Esophagus muscularis mucosa (tissue), 4 donors: ENCODE measurements around the gene KANSL1. TPM values are rescaled to one million over a fixed set of nuclear protein-coding genes. Genes with fewer than 3 reads are reported as not detected.

ENCODE experiments used
- DNase-seq: peaks from one replicate; pipeline ENCODE4 v3.0.0-alpha.2; 2017; ENCODE audit errors: extremely low spot score
- H3K27ac ChIP-seq, 4 donors: fragments of 200-600 bp; sonication (generic); replicated peaks in 1 of 4; 1 replicate in 3 of 4; 2 replicates in 1 of 4; pipeline ENCODE4 v1.5.1; 2016 to 2019; ENCODE audit warnings: mild to moderate bottlenecking in 1 of 4
- H3K27me3 ChIP-seq, 4 donors: fragments of 200-600 bp; sonication (generic); one replicate each; pipeline versions ENCODE4 v1.5.1 to v1.6.0; 2016 to 2019
- H3K36me3 ChIP-seq, 4 donors: fragments of 200-600 bp; sonication (generic); one replicate each; pipeline ENCODE4 v1.5.1; 2016 to 2019
- H3K4me1 ChIP-seq, 4 donors: fragments of 200-600 bp; sonication (generic); one replicate each; pipeline ENCODE4 v1.5.1; 2016 to 2019
- H3K4me3 ChIP-seq, 4 donors: fragments of 200-600 bp; sonication (generic); 1 replicate in 2 of 4; 2 replicates in 2 of 4; pipeline ENCODE4 v1.5.1; 2016 to 2019; ENCODE audit warnings: mild to moderate bottlenecking in 4 of 4, moderate library complexity in 1 of 4
- H3K9me3 ChIP-seq, 4 donors: fragments of 200-600 bp; sonication (generic); 1 replicate in 3 of 4; 2 replicates in 1 of 4; pipeline ENCODE4 v1.5.1; 2016 to 2019
- CTCF ChIP-seq, 3 experiments: fragments of 200-600 bp in 2 of 3; fragments of 450-650 bp in 1 of 3; sonication (generic) in 2 of 3; IDR thresholded peaks; one replicate each; pipeline ENCODE4 v1.5.1; 2017 to 2019; ENCODE audit warnings: antibody characterized with exemption in 3 of 3, mild to moderate bottlenecking in 2 of 3, moderate library complexity in 1 of 3
- EP300 ChIP-seq: sonication (generic); formaldehyde crosslinking; IDR thresholded peaks from one replicate; pipeline ENCODE4 v1.6.1; 2017; ENCODE audit warnings: antibody characterized with exemption
- POLR2A ChIP-seq: fragments of 450-650 bp; IDR thresholded peaks from one replicate; pipeline ENCODE4 v1.6.1; 2017; ENCODE audit warnings: antibody characterized with exemption, moderate library complexity, mild to moderate bottlenecking, low read depth
- POLR2AphosphoS5 ChIP-seq, 2 donors: sonication (generic); formaldehyde crosslinking; IDR thresholded peaks; one replicate each; pipeline ENCODE4 v1.6.1; 2017; ENCODE audit warnings: antibody characterized with exemption in 2 of 2
- WGBS: methylation state at CpG from one replicate; pipeline ENCODE4 v1.1.5; 2018; 5-methylcytosine and 5-hydroxymethylcytosine counted together
- intact Hi-C: fragments of 100-400 bp; cut with DNase I; formaldehyde crosslinking; loops from one replicate; pipeline ENCODE4 v1.15.1; 2023
- total RNA-seq, 4 donors: library from RNA; depleted of rRNA; stranded (reverse); fragments of >200 nt; gene quantifications; one replicate each; pipeline versions ENCODE4 v1.1.0 to v1.2.1, GENCODE V29; 2016

The KANSL1 gene
- total RNA-seq, 4 donors from 2014 or later = 55.0 to 124 (median 70.0) TPM

DNA sequence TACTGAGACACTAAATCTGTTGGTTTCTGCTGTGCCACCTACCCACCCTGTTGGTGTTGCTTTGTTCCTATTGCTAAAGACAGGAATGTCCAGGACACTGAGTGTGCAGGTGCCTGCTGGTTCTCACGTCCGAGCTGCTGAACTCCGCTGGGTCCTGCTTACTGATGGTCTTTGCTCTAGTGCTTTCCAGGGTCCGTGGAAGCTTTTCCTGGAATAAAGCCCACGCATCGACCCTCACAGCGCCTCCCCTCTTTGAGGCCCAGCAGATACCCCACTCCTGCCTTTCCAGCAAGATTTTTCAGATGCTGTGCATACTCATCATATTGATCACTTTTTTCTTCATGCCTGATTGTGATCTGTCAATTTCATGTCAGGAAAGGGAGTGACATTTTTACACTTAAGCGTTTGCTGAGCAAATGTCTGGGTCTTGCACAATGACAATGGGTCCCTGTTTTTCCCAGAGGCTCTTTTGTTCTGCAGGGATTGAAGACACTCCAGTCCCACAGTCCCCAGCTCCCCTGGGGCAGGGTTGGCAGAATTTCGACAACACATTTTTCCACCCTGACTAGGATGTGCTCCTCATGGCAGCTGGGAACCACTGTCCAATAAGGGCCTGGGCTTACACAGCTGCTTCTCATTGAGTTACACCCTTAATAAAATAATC lies 179.6 kb downstream of the KANSL1 start:
- intact Hi-C loops = no loop called here
- DNase-seq = no peak
- Histone ChIP-seq H3K36me3 (no peaks in the 10 kb centered on the region), H3K4me1 (no peaks in the 10 kb centered on the region), H3K4me3 (no peak overlapping the region), H3K27ac (no peak overlapping the region), H3K9me3 (no peaks in the 10 kb centered on the region), H3K27me3 (no peaks in the 10 kb centered on the region)
- TF ChIP-seq EP300 (no peak), CTCF (IDR thresholded peaks at IDR 0.05) (no peak)
- WGBS = 82% methylated on average over 9 of the region's 9 CpGs

GRCh38 chr17:46013127-46013501 lies 180.1 kb downstream of the KANSL1 start:
- TF ChIP-seq POLR2AphosphoS5 (IDR thresholded peaks at IDR 0.05) (no peak), CTCF (IDR thresholded peaks at IDR 0.05) (no peak), EP300 (no peak)
- H3K4me3 ChIP-seq = no peak overlapping the region
- H3K4me1 ChIP-seq = no peaks in the 10 kb centered on the region
- WGBS = 89% methylated on average over 4 of the region's 7 CpGs
- no peaks in the 10 kb centered on the region for H3K9me3 ChIP-seq
- intact Hi-C loops = no loop called here
- no peaks in the 10 kb centered on the region for H3K27me3 ChIP-seq
- DNase-seq = no peak
- H3K36me3 ChIP-seq = no peaks in the 10 kb centered on the region
- H3K27ac ChIP-seq = no peak overlapping the region

DNA sequence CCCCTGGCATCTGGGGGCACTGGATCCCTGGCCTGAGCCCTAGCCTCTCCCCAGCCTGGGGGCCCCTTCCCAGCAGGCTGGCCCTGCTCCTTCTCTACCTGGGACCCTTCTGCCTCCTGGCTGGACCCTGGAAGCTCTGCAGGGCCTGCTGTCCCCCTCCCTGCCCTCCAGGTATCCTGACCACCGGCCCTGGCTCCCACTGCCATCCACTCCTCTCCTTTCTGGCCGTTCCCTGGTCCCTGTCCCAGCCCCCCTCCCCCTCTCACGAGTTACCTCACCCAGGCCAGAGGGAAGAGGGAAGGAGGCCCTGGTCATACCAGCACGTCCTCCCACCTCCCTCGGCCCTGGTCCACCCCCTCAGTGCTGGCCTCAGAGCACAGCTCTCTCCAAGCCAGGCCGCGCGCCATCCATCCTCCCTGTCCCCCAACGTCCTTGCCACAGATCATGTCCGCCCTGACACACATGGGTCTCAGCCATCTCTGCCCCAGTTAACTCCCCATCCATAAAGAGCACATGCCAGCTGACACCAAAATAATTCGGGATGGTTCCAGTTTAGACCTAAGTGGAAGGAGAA lies 180.6 kb downstream of the KANSL1 start:
- H3K9me3 ChIP-seq = no peaks in the 10 kb centered on the region
- no peak for DNase-seq
- 82% methylated on average over 11 of the region's 11 CpGs for WGBS
- H3K36me3 ChIP-seq = no peaks in the 10 kb centered on the region
- intact Hi-C loops = no loop called here
- H3K27ac ChIP-seq = no peak overlapping the region
- H3K4me1 ChIP-seq = no peaks in the 10 kb centered on the region
- no peaks in the 10 kb centered on the region for H3K27me3 ChIP-seq
- TF ChIP-seq EP300 (no peak), POLR2A (no peak), CTCF (IDR thresholded peaks at IDR 0.05) (no peak), POLR2AphosphoS5 (IDR thresholded peaks at IDR 0.05) (no peak)
- H3K4me3 ChIP-seq = no peak overlapping the region

DNA sequence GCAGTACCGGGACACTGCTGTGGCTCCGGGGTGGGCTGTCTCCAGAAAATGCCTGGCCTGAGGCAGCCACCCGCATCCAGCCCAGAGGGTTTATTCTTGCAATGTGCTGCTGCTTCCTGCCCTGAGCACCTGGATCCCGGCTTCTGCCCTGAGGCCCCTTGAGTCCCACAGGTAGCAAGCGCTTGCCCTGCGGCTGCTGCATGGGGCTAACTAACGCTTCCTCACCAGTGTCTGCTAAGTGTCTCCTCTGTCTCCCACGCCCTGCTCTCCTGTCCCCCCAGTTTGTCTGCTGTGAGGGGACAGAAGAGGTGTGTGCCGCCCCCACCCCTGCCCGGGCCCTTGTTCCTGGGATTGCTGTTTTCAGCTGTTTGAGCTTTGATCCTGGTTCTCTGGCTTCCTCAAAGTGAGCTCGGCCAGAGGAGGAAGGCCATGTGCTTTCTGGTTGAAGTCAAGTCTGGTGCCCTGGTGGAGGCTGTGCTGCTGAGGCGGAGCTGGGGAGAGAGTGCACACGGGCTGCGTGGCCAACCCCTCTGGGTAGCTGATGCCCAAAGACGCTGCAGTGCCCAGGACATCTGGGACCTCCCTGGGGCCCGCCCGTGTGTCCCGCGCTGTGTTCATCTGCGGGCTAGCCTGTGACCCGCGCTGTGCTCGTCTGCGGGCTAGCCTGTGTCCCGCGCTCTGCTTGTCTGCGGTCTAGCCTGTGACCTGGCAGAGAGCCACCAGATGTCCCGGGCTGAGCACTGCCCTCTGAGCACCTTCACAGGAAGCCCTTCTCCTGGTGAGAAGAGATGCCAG lies 181.3 kb downstream of the KANSL1 start:
- Histone ChIP-seq H3K4me1 (no peaks in the 10 kb centered on the region), H3K36me3 (no peaks in the 10 kb centered on the region), H3K27ac (no peak overlapping the region), H3K27me3 (no peaks in the 10 kb centered on the region), H3K9me3 (no peaks in the 10 kb centered on the region), H3K4me3 (no peak overlapping the region)
- 90% methylated on average over 18 of the region's 28 CpGs for WGBS
- no peak for DNase-seq
- no peak for TF ChIP-seq EP300
- no peak for TF ChIP-seq CTCF (IDR thresholded peaks at IDR 0.05)
- no peak for TF ChIP-seq POLR2AphosphoS5 (IDR thresholded peaks at IDR 0.05)
- TF ChIP-seq POLR2A = no peak
- intact Hi-C loops = no loop called here
